Neuron (in vitro differentiated cells): ENCODE results near the gene C12orf57.
A peak's percentile ranks its signal among the peaks of the same experiment; 100 is the strongest.

Experiments
- H2AFZ ChIP-seq: one replicate; pipeline ENCODE4 v1.6.1; 2013; ENCODE audit warnings: low read depth, mild to moderate bottlenecking, inconsistent platforms, low read length, moderate library complexity
- H3K27me3 ChIP-seq: one replicate; pipeline ENCODE4 v1.6.1; 2013; ENCODE audit warnings: low read length; ENCODE audit not compliant: insufficient read depth
- H3K36me3 ChIP-seq: one replicate; pipeline ENCODE4 v1.6.1; 2013; ENCODE audit warnings: low read length; ENCODE audit not compliant: insufficient read depth
- H3K4me1 ChIP-seq: one replicate; pipeline ENCODE4 v1.6.1; 2013; ENCODE audit warnings: low read length; ENCODE audit not compliant: insufficient read depth
- H3K4me3 ChIP-seq: 2 replicates; pipeline ENCODE4 v1.5.1; 2013; ENCODE audit warnings: mild to moderate bottlenecking, low read length, moderate library complexity
- H3K9me3 ChIP-seq: one replicate; pipeline ENCODE4 v1.6.1; 2013; ENCODE audit warnings: low read length

C12orf57 gene

DNA sequence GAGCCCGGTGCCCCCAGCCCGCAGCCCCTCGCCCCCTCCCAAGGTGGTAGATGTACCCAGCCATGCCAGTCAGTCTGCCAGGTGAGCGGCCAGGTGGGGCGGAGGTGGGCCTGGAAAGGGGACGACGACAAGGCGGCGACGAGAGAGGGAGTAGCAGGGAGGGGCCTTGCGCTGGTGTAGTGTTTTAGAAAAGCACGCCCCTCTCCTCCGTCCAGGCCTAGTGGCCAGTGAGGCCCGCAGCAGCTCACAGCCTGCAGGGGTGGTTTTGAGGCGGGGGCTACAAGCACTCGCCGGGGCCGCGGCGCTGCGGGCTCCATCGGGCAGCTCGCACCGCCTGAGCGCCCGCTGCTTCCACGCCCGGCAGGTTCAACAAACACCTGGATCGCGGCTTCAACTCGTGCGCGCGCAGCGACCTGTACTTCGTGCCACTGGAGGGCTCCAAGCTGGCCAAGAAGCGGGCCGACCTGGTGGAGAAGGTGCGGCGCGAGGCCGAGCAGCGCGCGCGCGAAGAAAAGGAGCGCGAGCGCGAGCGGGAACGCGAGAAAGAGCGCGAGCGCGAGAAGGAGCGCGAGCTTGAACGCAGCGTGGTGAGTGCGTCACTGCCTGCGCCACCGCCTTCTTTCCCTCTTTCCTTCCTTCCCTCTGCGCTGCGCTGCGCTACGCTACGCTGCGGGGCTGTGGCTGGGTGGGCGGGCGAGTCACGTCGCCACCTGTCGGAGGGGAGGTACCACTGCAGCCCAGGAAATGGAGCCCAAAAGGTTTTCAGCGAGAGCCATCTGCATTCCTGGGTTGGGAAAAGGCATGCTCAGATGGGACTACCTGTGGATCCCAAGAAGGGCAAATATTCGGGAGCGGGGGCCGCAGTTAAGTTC is 6.1 kb upstream of the C12orf57 start:
- Histone ChIP-seq H3K27me3 (no peaks in the 10 kb centered on the region), H3K9me3 (no peaks in the 10 kb centered on the region), H3K4me3 (peak overlapping the region; percentile 44), H2AFZ (no peak overlapping the region), H3K4me1 (peaks cover 14% of the 10 kb centered on the region), H3K36me3 (peaks cover 70% of the 10 kb centered on the region)

DNA sequence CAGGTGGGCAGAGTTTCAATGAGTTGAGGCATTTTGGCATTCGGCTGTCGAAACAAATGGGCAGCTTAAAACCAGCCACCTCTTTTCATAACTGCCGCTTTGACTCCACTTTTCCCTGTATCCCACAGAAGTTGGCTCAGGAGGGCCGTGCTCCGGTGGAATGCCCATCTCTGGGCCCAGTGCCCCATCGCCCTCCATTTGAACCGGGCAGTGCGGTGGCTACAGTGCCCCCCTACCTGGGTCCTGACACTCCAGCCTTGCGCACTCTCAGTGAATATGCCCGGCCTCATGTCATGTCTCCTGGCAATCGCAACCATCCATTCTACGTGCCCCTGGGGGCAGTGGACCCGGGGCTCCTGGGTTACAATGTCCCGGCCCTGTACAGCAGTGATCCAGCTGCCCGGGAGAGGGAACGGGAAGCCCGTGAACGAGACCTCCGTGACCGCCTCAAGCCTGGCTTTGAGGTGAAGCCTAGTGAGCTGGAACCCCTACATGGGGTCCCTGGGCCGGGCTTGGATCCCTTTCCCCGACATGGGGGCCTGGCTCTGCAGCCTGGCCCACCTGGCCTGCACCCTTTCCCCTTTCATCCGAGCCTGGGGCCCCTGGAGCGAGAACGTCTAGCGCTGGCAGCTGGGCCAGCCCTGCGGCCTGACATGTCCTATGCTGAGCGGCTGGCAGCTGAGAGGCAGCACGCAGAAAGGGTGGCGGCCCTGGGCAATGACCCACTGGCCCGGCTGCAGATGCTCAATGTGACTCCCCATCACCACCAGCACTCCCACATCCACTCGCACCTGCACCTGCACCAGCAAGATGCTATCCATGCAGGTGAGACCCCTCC is 5.2 kb upstream of the C12orf57 start:
- no peak overlapping the region for H2AFZ ChIP-seq
- peaks cover 19% of the 10 kb centered on the region for H3K4me1 ChIP-seq
- peaks cover 63% of the 10 kb centered on the region for H3K36me3 ChIP-seq
- no peaks in the 10 kb centered on the region for H3K9me3 ChIP-seq
- H3K27me3 ChIP-seq = no peaks in the 10 kb centered on the region
- peak overlapping the region; percentile 8 for H3K4me3 ChIP-seq

DNA sequence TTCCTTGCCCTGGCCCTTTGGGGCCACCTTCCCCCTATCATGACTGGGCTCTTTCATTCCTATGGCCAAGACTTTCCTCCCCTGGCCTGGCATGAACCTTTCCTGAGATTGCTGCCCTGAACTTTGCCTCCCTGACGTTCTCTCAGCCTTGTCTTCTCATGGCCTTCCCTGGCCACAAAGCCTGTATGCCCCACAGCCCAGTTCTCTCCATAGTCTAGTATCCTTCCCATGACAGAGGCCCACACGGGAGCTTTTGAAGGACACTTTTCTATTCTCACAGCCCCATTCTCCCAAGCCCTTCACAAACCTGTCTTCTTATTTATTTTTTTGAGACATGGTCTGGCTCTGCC is 4.7 kb upstream of the C12orf57 start:
- H3K27me3 ChIP-seq = no peaks in the 10 kb centered on the region
- peaks cover 19% of the 10 kb centered on the region for H3K4me1 ChIP-seq
- H3K36me3 ChIP-seq = peaks cover 57% of the 10 kb centered on the region

DNA sequence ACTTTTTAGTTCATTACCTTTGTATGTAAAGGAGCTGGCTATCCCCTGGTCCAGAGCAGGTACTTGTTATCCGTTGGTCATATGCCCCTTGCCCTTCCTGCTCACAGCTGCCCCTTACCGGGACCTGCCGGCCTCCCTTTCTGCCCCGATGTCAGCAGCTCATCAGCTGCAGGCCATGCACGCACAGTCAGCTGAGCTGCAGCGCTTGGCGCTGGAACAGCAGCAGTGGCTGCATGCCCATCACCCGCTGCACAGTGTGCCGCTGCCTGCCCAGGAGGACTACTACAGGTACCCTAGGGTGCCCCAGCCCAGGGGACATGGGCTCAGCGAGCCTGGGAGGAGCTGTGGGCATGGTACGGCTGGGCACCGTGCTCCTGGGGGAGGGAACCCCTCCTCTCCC is 2.6 kb upstream of the C12orf57 start:
- H3K36me3 ChIP-seq = peaks cover 44% of the 10 kb centered on the region

More for the DNA sequence above, 4.7 kb upstream of the C12orf57 start:
- Histone ChIP-seq H3K4me3 (no peak overlapping the region), H3K9me3 (no peaks in the 10 kb centered on the region), H2AFZ (no peak overlapping the region)

DNA sequence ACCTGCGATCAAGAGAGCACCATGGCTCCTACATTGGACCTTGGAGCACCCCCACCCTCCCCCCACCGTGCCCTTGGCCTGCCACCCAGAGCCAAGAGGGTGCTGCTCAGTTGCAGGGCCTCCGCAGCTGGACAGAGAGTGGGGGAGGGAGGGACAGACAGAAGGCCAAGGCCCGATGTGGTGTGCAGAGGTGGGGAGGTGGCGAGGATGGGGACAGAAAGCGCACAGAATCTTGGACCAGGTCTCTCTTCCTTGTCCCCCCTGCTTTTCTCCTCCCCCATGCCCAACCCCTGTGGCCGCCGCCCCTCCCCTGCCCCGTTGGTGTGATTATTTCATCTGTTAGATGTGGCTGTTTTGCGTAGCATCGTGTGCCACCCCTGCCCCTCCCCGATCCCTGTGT is 2.0 kb upstream of the C12orf57 start:
- H3K4me1 ChIP-seq = peaks cover 28% of the 10 kb centered on the region
- H3K9me3 ChIP-seq = no peaks in the 10 kb centered on the region
- H3K4me3 ChIP-seq = no peak overlapping the region
- peaks cover 41% of the 10 kb centered on the region for H3K36me3 ChIP-seq
- H2AFZ ChIP-seq = no peak overlapping the region
- H3K27me3 ChIP-seq = no peaks in the 10 kb centered on the region

More for the DNA sequence above, 2.6 kb upstream of the C12orf57 start:
- Histone ChIP-seq H3K9me3 (no peaks in the 10 kb centered on the region), H3K4me1 (peaks cover 28% of the 10 kb centered on the region), H3K4me3 (no peak overlapping the region), H2AFZ (no peak overlapping the region), H3K27me3 (no peaks in the 10 kb centered on the region)

DNA sequence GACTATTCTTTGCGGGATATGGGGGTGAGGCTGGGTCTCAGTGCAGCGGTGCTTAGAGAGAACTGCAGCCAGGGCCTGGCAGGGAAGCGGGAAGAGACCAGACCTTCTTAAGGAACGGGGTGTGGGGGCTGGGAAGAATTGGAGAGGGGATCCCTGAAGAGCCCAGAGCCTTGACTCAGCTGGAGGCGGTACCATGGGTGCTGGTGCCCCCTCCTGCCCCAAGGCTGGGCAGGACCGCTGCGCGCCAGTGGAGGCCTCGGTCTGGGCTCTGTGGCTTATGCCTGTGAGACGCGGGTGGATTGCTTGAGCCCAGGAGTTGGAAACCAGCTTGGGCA is 1.5 kb upstream of the C12orf57 start:
- H3K4me3 ChIP-seq = no peak overlapping the region
- no peaks in the 10 kb centered on the region for H3K9me3 ChIP-seq
- H3K36me3 ChIP-seq = peaks cover 39% of the 10 kb centered on the region
- peaks cover 25% of the 10 kb centered on the region for H3K4me1 ChIP-seq
- H3K27me3 ChIP-seq = no peaks in the 10 kb centered on the region
- H2AFZ ChIP-seq = no peak overlapping the region

DNA sequence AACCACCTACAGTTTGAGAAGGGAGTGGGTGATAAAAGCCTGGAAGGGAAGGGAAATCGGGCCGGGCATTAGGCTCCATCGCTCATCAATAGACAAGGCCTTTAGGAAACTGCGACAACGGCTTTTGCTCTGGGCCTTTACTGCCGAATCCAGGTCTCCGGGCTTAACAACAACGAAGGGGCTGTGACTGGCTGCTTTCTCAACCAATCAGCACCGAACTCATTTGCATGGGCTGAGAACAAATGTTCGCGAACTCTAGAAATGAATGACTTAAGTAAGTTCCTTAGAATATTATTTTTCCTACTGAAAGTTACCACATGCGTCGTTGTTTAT is 467 bp upstream of the C12orf57 start:
- Histone ChIP-seq H2AFZ (no peak overlapping the region), H3K9me3 (no peaks in the 10 kb centered on the region), H3K4me1 (peaks cover 16% of the 10 kb centered on the region), H3K36me3 (peaks cover 35% of the 10 kb centered on the region), H3K27me3 (no peaks in the 10 kb centered on the region), H3K4me3 (peak overlapping the region; percentile 76)

DNA sequence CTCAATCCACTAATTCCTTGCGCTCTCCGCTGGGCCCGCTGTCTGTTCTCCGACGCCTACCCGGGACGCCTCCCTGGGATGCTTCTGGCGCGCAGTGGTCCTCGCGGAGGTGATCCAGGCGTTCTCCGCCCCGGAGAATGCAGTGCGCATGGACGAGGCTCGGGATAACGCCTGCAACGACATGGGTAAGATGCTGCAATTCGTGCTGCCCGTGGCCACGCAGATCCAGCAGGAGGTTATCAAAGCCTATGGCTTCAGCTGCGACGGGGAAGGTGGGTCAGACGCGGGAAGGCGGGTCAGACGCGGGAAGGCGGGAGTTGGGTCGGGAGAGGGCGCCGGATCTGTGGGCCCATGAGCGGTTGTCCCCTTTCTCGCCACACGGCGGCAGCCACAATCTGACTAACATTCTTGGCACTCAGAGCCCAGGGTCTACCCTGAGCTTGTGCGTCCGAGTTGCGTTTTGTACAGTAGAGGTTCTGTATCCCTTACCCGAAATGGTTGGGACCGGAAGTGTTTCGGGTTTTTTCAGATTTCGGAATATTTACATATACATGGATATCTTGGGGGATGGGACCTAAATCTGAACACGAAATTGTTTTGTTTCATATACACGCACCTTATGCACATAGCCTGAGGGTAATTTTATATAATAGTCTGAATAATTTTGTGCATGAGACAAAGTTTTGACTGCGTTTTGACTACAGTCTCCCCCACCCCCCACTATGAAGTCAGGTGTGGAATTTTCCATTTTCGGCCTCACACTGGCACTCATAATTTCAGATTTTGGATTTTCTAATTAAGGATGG is 762 bp downstream of the C12orf57 start:
- H2AFZ ChIP-seq = no peak overlapping the region
- peaks cover 23% of the 10 kb centered on the region for H3K36me3 ChIP-seq

DNA sequence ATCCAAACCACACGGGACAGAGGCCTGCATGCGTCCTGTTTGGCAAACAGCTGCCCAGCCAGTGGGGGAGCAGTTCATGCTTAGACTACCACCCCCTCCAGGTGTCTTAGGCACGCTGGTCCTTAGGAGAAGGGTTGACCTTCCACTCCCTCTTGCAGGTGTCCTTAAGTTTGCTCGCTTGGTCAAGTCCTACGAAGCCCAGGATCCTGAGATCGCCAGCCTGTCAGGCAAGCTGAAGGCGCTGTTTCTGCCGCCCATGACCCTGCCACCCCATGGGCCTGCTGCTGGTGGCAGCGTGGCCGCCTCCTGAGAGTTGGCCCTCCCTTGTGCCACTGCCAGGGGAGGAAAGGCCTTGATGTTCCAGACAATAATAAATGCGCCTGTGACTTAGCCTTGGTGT is 1.8 kb downstream of the C12orf57 start:
- no peaks in the 10 kb centered on the region for H3K9me3 ChIP-seq
- H3K4me1 ChIP-seq = peaks cover 14% of the 10 kb centered on the region
- no peak overlapping the region for H3K4me3 ChIP-seq
- H3K27me3 ChIP-seq = no peaks in the 10 kb centered on the region
- H3K36me3 ChIP-seq = peaks cover 21% of the 10 kb centered on the region
- H2AFZ ChIP-seq = no peak overlapping the region

More for the DNA sequence above, 762 bp downstream of the C12orf57 start:
- Histone ChIP-seq H3K4me1 (peaks cover 14% of the 10 kb centered on the region), H3K4me3 (peak overlapping the region; percentile 76), H3K27me3 (no peaks in the 10 kb centered on the region), H3K9me3 (no peaks in the 10 kb centered on the region)

DNA sequence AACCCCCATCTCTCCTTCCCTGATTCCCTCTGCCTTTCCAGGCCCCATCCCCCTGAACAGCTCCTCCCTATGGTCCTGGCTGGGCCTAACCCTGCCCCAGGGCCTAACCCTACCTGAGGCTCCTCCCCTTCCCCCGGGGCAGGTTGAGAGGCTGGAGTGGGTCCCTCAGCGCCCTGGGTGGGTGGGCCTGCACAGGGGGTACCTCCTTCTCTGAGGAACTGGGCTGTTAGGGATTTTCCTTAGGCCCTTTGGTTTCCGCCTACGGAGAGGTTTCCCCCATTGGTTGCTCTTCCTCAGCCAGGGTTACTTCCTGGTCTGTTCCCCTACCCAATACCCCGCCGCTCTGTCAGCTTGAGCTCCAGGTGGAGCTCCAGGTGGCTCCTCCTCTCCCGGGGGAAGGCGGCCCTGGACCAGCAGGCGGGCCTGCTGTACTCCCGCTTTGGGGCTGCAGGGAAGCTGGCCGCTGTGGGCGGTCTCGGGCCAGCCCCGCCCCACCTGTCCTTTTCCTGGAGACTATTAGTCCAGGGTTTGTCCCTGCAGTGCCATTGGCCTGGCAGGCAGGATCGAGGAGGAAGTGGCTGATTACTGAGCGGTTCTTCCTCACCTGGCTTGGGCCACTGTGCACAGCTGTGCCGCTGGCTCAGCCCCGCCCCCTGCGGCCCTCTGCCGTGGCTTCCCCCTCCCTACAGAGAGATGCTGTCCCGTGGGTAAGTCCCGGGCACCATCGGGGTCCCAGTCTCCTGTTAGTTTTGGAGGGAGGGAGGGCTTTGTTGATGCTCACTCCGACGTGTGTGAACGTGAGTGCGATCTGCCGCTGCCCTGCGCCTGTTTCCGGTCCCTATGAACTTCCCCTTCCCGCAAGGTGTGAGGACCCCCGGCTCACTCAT is 2.5 kb downstream of the C12orf57 start:
- H3K27me3 ChIP-seq = no peaks in the 10 kb centered on the region
- no peak overlapping the region for H3K4me3 ChIP-seq
- H3K4me1 ChIP-seq = peaks cover 14% of the 10 kb centered on the region
- H2AFZ ChIP-seq = no peak overlapping the region
- H3K36me3 ChIP-seq = peaks cover 14% of the 10 kb centered on the region
- H3K9me3 ChIP-seq = no peaks in the 10 kb centered on the region

DNA sequence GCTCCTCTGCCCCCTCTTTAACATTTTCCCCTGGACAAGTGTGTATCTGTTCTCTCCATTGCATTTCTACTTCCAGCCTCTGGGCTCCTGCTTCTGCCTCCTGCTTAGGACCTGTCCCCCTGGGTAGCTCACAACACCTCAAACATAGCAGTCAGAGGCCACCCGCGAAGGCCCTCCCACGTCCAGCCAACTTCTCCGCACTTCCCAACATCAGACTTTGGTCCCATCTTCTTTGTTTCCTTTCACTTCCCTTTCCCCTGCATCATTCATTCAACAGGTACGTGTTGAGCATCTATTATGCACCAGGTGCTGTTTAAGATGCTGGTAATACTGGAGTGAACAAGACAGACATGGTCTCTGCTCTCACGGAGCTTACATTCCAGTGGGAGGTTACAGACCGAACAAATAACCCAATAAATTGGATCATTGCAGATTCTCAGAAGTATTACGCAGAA is 3.1 kb downstream of the C12orf57 start:
- H3K4me3 ChIP-seq = no peak overlapping the region
- no peaks in the 10 kb centered on the region for H3K9me3 ChIP-seq
- peaks cover 8% of the 10 kb centered on the region for H3K36me3 ChIP-seq
- peaks cover 14% of the 10 kb centered on the region for H3K4me1 ChIP-seq
- H2AFZ ChIP-seq = no peak overlapping the region
- H3K27me3 ChIP-seq = no peaks in the 10 kb centered on the region

DNA sequence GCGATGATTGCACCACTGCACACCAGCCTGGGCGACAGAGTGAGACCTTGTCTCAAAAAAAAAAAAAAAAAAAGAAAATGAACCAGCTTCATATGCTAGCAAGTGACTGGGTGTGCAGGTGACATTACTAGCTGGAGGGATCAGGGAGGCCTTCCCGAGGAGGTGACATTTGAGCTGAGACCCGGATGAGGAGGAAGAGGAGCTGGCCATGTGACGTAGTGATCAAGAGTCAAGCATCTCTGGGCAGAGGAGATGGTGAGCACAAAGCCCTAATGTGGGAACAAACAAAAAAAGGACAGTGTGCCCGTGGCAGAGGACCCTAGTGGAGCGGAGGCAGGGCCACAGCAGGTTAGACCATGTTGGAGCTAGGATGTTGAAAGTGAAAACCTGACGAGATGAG is 3.8 kb downstream of the C12orf57 start:
- Histone ChIP-seq H3K36me3 (peaks cover 8% of the 10 kb centered on the region), H3K9me3 (no peaks in the 10 kb centered on the region), H3K4me3 (no peak overlapping the region), H2AFZ (no peak overlapping the region), H3K27me3 (no peaks in the 10 kb centered on the region), H3K4me1 (peaks cover 14% of the 10 kb centered on the region)
